H9 (cell line): ENCODE data around the gene ZNF483. TPM values are rescaled to one million over a fixed set of nuclear protein-coding genes. Genes with fewer than 3 reads are reported as not detected.

Source experiments
- DNase-seq: peaks from one replicate; pipeline ENCODE4 v3.0.0-alpha.2; 2017
- H2AFZ ChIP-seq: one replicate; pipeline ENCODE4 v1.6.1; 2013; ENCODE audit warnings: mild to moderate bottlenecking, low read length, control low read depth, moderate library complexity
- H2AK5ac ChIP-seq: 2 replicates; pipeline ENCODE4 v1.6.1; 2013; ENCODE audit warnings: low read length, control low read depth, mixed read lengths; ENCODE audit not compliant: insufficient read length
- H2BK120ac ChIP-seq: one replicate; pipeline ENCODE4 v1.6.1; 2013; ENCODE audit warnings: low read depth, mild to moderate bottlenecking, low read length, control low read depth, inconsistent platforms; ENCODE audit not compliant: poor library complexity, severe bottlenecking
- H2BK12ac ChIP-seq: 2 replicates; pipeline ENCODE4 v1.6.1; 2013; ENCODE audit warnings: low read length, control low read depth, mixed read lengths, low read depth; ENCODE audit not compliant: insufficient read length
- H2BK15ac ChIP-seq: 2 replicates; pipeline ENCODE4 v1.6.1; 2013; ENCODE audit warnings: low read depth, low read length, control low read depth
- H2BK20ac ChIP-seq: one replicate; pipeline ENCODE4 v1.6.1; 2013; ENCODE audit warnings: low read depth, mild to moderate bottlenecking, low read length, control low read depth, inconsistent platforms; ENCODE audit not compliant: poor library complexity, severe bottlenecking
- H2BK5ac ChIP-seq: 2 replicates; pipeline ENCODE4 v1.6.1; 2013; ENCODE audit warnings: low read length, control low read depth, mixed read lengths; ENCODE audit not compliant: insufficient read length
- H3K14ac ChIP-seq: 2 replicates; pipeline ENCODE4 v1.6.1; 2013; ENCODE audit warnings: low read length, control low read depth; ENCODE audit not compliant: insufficient read depth
- H3K18ac ChIP-seq: 2 replicates; pipeline ENCODE4 v1.6.1; 2013; ENCODE audit warnings: low read depth, mild to moderate bottlenecking, mixed read lengths, low read length, control low read depth; ENCODE audit not compliant: insufficient read length
- H3K23ac ChIP-seq: 2 replicates; pipeline ENCODE4 v1.6.1; 2013; ENCODE audit warnings: low read length, control low read depth, mixed read lengths, low read depth; ENCODE audit not compliant: insufficient read length
- H3K23me2 ChIP-seq: 2 replicates; pipeline ENCODE4 v1.6.1; 2013; ENCODE audit warnings: low read depth, mild to moderate bottlenecking, mixed read lengths, low read length, control low read depth; ENCODE audit not compliant: insufficient read length, poor library complexity, severe bottlenecking
- H3K27ac ChIP-seq: 2 replicates; pipeline ENCODE4 v1.5.1; 2013; ENCODE audit warnings: low read length, control low read depth, mixed read lengths, low read depth; ENCODE audit not compliant: insufficient read length
- H3K27me3 ChIP-seq: 2 replicates; pipeline ENCODE4 v1.6.1; 2013; ENCODE audit warnings: low read length, control low read depth, inconsistent platforms; ENCODE audit not compliant: insufficient read depth
- H3K4ac ChIP-seq: 2 replicates; pipeline ENCODE4 v1.6.1; 2013; ENCODE audit warnings: low read depth, mild to moderate bottlenecking, control low read depth, inconsistent platforms, low read length, moderate library complexity
- H3K4me1 ChIP-seq: 2 replicates; pipeline ENCODE4 v1.6.1; 2013; ENCODE audit warnings: low read length, control low read depth, inconsistent platforms; ENCODE audit not compliant: insufficient read depth
- H3K4me2 ChIP-seq: 2 replicates; pipeline ENCODE4 v1.6.1; 2013; ENCODE audit warnings: low read length, control low read depth, mixed read lengths; ENCODE audit not compliant: insufficient read length, insufficient read depth
- H3K56ac ChIP-seq: 2 replicates; pipeline ENCODE4 v1.6.1; 2013; ENCODE audit warnings: low read depth, mild to moderate bottlenecking, mixed read lengths, low read length, control low read depth; ENCODE audit not compliant: insufficient read length
- H3K79me1 ChIP-seq: 2 replicates; pipeline ENCODE4 v1.6.1; 2013; ENCODE audit warnings: low read depth, mild to moderate bottlenecking, moderate library complexity, low read length, control low read depth, inconsistent platforms; ENCODE audit not compliant: insufficient read depth, poor library complexity, severe bottlenecking
- H3K79me2 ChIP-seq: 2 replicates; pipeline ENCODE4 v1.6.1; 2013; ENCODE audit warnings: low read length, control low read depth, inconsistent platforms; ENCODE audit not compliant: insufficient read depth
- H3K9ac ChIP-seq: 2 replicates; pipeline ENCODE4 v1.6.1; 2013; ENCODE audit warnings: low read length, control low read depth, mixed read lengths; ENCODE audit not compliant: insufficient read length; ENCODE audit errors: extremely low read depth
- H3K9me3 ChIP-seq: one replicate; pipeline ENCODE4 v1.6.1; 2013; ENCODE audit warnings: low read depth, low read length, inconsistent platforms; ENCODE audit not compliant: control insufficient read depth
- H3T11ph ChIP-seq: one replicate; pipeline ENCODE4 v1.6.1; 2013; ENCODE audit warnings: mild to moderate bottlenecking, low read length, control low read depth, inconsistent platforms
- H4K20me1 ChIP-seq: one replicate; pipeline ENCODE4 v1.6.1; 2013; ENCODE audit not compliant: control insufficient read depth, insufficient read length, insufficient read depth
- H4K5ac ChIP-seq: 2 replicates; pipeline ENCODE4 v1.6.1; 2013; ENCODE audit warnings: low read depth, mild to moderate bottlenecking, mixed read lengths, low read length, control low read depth; ENCODE audit not compliant: insufficient read length
- H4K8ac ChIP-seq: replicated peaks from 2 replicates; pipeline ENCODE4 v1.6.1; 2013; ENCODE audit warnings: low read length, control low read depth, mixed read lengths, low read depth; ENCODE audit not compliant: insufficient read length
- H4K91ac ChIP-seq: 2 replicates; pipeline ENCODE4 v1.6.1; 2013; ENCODE audit warnings: low read depth, mild to moderate bottlenecking, moderate library complexity, mixed read lengths, low read length, control low read depth; ENCODE audit not compliant: insufficient read length
- H3K27ac Mint-ChIP-seq, 3 experiments: 2 replicates in 2 of 3; 3 replicates in 1 of 3; pipeline ENCODE4 v1.8.0; 2020 to 2021; ENCODE audit warnings: mixed read lengths in 3 of 3, mild to moderate bottlenecking in 1 of 3, moderate library complexity in 1 of 3
- H3K27me3 Mint-ChIP-seq: 2 replicates; pipeline ENCODE4 v1.8.0; 2021; ENCODE audit warnings: low read depth, mild to moderate bottlenecking, moderate library complexity, mixed read lengths
- H3K36me3 Mint-ChIP-seq, 3 experiments: 2 replicates in 2 of 3; 3 replicates in 1 of 3; pipeline ENCODE4 v1.8.0; 2020 to 2021; ENCODE audit warnings: low read depth in 3 of 3, mixed read lengths in 3 of 3; ENCODE audit not compliant: insufficient read depth in 1 of 3
- H3K4me1 Mint-ChIP-seq, 2 experiments: 2 replicates each; pipeline ENCODE4 v1.8.0; 2020; ENCODE audit warnings: mixed read lengths in 2 of 2
- H3K4me3 Mint-ChIP-seq, 2 experiments: 2 replicates in 1 of 2; 3 replicates in 1 of 2; pipeline ENCODE4 v1.8.0; 2020 to 2021; ENCODE audit warnings: mild to moderate bottlenecking in 2 of 2, mixed read lengths in 2 of 2, moderate library complexity in 1 of 2
- H3K9me3 Mint-ChIP-seq, 2 experiments: 2 replicates in 1 of 2; 3 replicates in 1 of 2; pipeline ENCODE4 v1.8.0; 2020; ENCODE audit warnings: mild to moderate bottlenecking in 2 of 2, mixed read lengths in 2 of 2, moderate library complexity in 1 of 2
- CTCF ChIP-seq: fragments of 200-600 bp; sonication (generic); conservative IDR thresholded peaks from 3 replicates; pipeline ENCODE4 v1.8.0; 2021; ENCODE audit warnings: antibody characterized with exemption, mild to moderate bottlenecking
- WGBS: extraction: QIAGEN DNeasy Blood & Tissue Kit; methylation state at CpG from one replicate; pipeline ENCODE4 v1.1.7; 2013; ENCODE audit warnings: missing lambda C conversion rate, low lambda C conversion rate, mixed read lengths; ENCODE audit not compliant: insufficient read length; ENCODE audit errors: extremely low coverage; 5-methylcytosine and 5-hydroxymethylcytosine counted together
- total RNA-seq: library from RNA; stranded (reverse); gene quantifications from 2 replicates; pipeline ENCODE4 v1.2.1, GENCODE V29; 2021

The ZNF483 gene
- total RNA-seq, 1 experiment from 2014 or later = 48.1 TPM

- Histone ChIP-seq H2BK5ac (no peak overlapping the region), H2BK15ac (no peak overlapping the region), H4K8ac (no peak overlapping the region), H4K91ac (no peak overlapping the region), H3K79me2 (no peaks in the 10 kb centered on the region), H2BK20ac (no peak overlapping the region), H3K23me2 (no peaks in the 10 kb centered on the region), H2AFZ (no peak overlapping the region), H3K4me1 (no peaks in the 10 kb centered on the region), H3K9ac (no peak overlapping the region), H3K56ac (no peak overlapping the region), H2BK12ac (no peak overlapping the region), H4K20me1 (no peaks in the 10 kb centered on the region), H3K4me2 (no peak overlapping the region), H3T11ph (no peak overlapping the region), H2AK5ac (no peak overlapping the region), H3K9me3 (peaks cover 4% of the 10 kb centered on the region), H3K27ac (no peak overlapping the region), H2BK120ac (no peak overlapping the region), H3K23ac (no peak overlapping the region), H3K27me3 (no peaks in the 10 kb centered on the region), H3K79me1 (no peaks in the 10 kb centered on the region), H4K5ac (no peak overlapping the region), H3K18ac (no peak overlapping the region), H3K14ac (no peak overlapping the region), H3K4ac (no peak overlapping the region)
- H3K36me3 Mint-ChIP-seq = peaks cover 13 to 21% (median 14%) of the 10 kb centered on the region in 3 experiments
- no CpG with 5 or more reads among the region's 2 CpGs for WGBS
- peaks cover 7 to 9% of the 10 kb centered on the region in 2 experiments for H3K4me1 Mint-ChIP-seq
- H3K27me3 Mint-ChIP-seq = no peaks in the 10 kb centered on the region; the same call in 1 of the 2 replicates
- H3K27ac Mint-ChIP-seq = peak overlapping the region in 2 of 3 experiments; percentile 81 to 85; a peak in 3 of 7 replicates
- TF ChIP-seq CTCF = no peak
- peak; percentile 57 for DNase-seq
- H3K9me3 Mint-ChIP-seq = peaks cover 13 to 16% of the 10 kb centered on the region in 2 experiments
- no peak overlapping the region for H3K4me3 Mint-ChIP-seq
Measured at GRCh38 chr9:111516061-111516465, 8.9 kb upstream of the ZNF483 start.
